Activated naive CD8-positive, alpha-beta T cell treated with anti-CD3 and anti-CD28 coated beads, Interleukin-2, amount 50 U/mL, for 16 hours (primary cell): ENCODE measurements around the gene TEX53.

ENCODE experiments used
- DNase-seq: peaks from one replicate; pipeline ENCODE4 v3.0.0-alpha.2; 2020; ENCODE audit warnings: low read depth, low spot score

Gene TEX53

DNA sequence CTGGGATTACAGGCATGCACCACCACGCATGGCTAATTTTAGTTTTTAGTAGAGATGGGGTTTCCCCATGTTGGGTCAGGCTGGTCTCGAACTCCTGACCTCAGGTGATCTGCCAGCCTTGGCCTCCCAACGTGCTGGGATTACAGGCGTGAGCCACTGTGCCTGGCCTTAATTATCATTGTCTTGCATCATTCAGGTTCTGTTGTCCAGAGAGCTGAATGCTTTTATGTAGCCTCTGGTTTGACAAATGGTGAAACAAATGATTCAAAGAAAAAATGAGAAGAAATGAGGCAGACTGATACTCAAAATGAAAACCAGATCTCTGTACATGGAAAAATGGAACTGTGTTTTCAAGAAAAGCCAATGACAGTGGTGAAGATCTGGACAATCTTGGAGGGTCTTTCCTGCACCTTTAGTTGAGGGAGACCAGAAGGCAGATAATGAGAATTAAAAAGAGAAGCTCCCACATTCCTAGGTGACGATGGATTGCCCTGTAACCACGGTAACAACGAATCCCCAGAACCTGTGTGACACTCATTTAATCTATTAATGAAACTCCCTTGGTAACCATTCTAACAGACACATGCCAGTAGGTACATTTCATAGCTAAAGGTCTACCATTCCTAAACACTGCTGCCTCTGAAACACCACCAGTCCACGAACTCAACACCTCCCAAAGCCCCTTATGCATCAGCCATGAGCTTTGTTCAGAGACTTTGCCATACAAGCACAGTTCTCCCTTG, 22.8 kb upstream of the TEX53 start:
- DNase-seq: no peak

DNA sequence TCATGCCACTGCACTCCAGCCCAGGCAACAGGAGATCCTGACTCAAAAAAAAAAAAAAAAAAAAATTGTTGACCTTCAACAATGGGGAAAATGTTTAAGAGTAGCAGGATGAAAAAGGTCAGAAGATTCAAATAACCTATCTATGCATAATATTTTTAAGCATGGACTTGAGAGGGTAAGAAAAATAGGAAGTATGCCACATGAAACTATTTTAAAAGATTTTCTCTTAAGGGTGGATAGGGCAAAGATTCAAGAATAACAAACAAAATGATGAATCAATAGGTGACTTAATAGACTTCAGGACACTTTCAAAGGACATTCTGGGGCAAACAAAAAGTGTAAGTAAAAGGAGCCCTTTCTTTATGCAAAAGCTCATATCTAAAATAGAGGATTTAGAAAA, 21.2 kb upstream of the TEX53 start:
- DNase-seq: no peak

DNA sequence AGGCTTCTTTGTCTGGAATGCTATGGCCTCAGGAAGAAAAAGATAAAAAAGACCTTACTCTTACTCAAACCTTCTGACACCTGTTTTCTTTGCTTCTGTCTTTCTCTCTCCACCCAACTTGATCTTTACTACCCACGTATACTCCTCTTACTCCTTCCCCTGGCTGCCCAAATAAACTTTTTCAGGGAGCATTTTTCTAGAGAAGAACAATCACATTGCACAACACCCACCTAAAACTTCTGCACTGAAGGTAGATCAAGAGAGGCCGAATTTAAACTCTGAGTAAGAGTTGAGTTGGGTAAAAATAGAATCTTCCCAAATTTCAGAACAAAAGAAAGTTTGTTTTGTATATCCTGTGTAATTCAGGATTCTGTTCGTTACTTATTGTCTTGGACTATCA, 20.5 kb upstream of the TEX53 start:
- DNase-seq: no peak

DNA sequence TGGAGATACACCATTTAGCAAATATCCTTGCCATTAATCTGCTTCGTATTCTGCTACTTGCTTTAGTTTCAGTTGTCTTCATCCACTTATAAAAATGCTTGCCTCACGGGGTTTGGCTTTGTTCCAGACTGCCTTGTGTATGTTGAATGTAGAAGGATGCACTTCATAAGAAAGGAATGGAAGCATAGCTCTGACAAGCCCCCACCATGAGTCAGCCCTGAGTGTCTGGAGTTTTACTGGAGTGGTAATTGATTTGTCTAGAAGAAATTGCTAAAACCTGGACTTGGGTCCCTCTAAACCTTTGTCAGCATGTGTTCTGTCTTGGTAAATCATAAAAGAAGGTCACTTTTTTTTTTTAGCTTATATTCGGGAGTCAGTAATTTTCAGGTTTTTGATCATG, 19.8 kb upstream of the TEX53 start:
- DNase-seq: no peak

DNA sequence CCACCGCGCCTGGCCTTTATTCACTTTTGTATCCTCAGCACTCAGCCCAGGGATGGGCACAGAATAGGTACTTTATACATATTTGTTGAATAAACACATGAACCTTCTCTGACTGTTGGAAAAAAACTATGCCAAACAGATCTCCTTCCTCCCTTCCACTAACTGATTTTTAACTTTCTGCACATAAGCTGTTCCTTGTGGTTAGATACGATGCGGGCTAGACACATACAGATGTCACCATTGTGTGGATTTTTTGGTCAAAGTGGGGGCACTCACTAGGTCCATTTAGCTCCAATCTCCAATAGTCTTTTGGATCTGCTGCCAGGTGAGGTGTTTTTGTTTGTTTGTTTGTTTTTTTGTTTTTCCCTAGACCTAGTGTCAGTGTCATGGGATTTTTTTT, 19.3 kb upstream of the TEX53 start:
- DNase-seq: no peak

DNA sequence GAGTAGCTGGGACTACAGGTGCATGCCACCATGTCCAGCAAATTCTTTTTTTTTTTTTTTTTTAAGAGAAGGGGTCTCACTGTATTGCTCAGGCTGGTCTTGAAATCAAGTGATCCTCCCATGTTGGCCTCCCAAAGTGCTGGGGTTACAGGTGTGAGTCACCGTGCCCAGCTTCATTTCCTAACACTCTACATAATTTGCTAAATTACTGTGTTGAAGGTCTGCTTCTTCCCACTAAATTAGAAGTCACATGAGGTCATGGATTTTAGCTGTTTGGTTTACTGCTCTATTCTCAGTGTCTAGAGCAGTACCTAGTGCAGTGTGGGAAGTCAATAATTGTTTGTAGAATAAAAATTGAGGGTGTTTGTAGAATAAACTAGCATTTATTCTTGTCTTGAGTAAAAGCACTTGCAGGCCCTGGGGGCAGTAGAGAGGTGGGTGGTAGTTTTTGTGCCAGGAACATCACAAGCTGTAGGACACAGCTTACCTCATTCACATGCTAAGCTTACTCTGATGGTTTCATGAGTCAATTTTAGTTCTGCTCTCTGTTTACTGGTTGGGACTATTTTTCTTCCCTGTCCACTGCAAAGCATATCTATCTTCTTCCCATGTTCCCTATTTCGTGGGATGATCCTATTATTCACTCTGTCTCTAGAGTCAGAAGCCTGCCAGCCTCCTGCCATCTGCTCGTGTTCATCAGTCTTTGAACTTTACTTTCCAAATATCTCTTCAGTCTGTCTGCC, 17.4 kb upstream of the TEX53 start:
- DNase-seq: no peak

DNA sequence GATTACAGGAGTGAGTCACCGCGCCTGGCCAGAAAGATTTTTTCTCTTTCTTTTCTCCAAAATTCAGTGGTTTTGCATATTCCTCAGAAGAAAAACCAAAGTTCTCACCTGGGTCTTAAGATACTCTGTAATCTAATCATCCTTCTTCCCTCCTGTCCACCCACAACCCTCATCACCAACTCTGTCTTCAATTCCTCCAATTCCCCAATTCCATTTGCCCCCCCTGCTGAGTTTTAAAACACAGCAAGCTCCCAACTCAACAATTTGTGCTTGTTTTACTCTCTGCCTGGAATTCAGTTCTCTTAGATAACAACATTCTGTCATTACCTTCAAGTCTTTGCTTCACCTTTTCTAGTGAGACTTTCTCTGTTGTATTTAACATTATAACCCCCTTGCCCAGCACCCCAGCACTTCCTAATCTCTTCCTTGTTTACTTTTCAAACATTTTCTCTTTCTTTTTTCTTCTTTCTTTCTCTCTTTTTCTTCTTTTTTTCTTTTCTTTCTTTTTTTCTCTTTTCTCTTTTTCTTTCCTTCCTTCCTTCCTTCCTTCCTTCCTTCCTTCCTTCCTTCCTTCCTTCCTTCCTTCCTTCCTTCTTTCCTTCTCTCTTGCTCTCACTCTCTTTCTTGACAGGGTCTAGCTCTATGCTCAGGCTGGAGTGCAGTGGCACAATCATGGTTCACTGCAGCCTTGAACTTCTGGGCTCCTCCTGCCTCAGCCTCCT, 16.6 kb upstream of the TEX53 start:
- no peak for DNase-seq

DNA sequence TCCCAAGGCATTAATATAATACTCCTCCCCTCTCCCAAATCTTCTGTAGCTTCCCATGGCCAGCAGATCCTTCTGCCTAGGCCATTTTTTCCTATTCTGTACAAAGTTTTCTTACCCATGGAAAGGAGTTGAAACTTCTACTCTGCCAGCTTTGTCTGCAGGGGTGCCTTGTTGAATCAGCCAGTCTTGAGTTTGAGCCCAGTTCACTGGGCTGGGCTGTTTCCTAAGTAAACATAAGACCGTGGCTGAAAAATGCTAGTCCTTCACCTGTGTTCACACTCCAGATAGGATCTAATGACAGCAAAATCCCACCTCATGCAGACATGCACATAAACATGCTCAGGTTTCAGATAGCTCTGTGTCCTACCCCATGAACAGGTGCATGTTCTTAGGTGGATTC, 14.0 kb upstream of the TEX53 start:
- no peak for DNase-seq

DNA sequence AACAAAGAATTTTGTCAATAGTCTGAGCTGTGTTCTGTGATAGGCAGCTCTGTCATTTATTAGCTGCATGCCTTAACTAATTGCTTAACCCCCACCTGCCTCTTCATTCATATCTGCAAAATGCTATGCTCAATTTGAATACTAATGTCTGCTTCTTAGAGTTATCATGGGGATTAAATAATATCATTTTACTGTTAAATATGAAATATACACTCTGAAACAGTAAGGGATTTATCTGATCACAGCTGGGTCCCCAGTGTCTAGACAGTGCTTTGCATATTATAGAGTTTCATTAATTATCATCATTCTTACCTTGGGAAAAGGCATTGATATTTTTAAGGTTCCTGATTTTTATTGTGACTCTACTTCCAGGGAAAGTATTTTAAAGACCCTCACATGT, 12.4 kb upstream of the TEX53 start:
- no peak for DNase-seq

DNA sequence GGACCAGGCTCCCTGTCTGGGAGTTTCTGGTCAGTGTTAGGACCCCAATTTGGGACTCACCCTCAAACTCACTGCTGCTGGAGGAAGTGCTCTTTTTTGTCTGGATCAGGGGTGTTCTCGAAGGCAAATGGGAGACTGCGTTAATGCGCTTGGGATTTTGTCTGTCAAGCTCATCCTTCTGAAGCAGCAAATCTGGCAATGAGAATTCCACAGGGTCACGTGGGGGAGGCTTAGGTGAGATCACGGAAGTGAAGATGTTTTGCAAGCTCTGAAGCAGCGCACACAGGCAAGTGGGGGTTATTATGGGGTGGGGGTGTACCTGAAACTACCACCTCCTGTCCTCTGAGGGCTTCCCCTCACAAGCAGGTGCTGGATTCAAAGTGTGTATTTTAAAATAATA, 10.5 kb upstream of the TEX53 start:
- no peak for DNase-seq

DNA sequence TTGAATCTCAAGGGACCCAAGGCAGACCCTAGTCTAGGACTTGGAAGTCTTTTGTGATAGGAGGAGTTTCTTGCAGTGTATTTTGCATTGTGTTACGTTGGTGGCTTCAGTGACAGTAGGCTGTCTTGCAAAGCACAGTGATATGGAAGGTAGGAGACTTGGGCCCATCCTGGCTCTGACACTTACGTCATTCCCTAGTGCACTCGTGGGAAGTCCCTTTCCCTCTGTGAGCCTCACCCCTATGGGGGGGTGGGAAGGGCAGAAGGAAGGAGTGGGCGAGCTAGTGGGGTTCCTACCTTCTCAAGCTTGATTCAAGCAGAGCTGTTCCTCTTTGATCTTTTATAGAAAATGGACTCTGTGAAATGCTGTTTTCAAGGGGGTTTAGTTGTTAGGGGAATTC, 9.2 kb upstream of the TEX53 start:
- no peak for DNase-seq

DNA sequence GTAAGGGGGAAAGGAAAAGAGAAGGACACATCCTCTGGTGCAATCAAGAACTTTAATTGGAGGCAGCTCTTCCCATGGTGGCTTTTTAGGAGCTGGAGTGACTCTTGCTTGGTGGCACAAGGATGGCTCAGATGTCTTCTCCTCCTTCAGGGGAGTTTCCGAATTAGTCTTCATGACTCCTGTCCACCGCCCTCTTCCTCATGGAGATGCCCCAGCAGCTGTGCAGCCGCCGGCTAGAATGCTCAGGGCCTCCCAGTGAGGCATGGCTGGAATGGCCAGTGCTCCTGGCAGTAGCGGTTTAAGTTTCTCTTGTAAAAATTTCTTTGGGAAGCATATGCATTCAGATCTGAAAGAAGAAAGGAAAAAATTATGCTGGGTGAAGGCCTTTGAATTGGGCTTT, 8.8 kb upstream of the TEX53 start:
- DNase-seq: no peak

DNA sequence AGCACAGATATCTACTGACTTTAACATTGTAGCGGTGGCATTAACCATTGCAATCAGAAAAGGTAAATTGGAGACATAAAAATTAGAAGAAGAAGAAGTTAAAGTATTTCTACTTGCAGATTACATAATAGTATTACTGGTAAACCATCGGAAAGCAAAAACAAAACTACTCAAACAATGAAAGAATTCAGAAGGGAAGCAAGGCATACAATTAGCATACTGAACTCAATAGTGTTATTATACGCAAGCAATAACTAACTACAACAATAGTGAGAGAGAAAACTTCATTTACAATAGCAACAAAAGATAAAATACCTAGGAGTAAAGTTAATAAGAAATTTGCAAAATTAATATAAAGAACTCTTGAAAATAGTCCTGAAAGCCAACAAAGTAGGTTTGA, 6.6 kb upstream of the TEX53 start:
- DNase-seq: no peak

DNA sequence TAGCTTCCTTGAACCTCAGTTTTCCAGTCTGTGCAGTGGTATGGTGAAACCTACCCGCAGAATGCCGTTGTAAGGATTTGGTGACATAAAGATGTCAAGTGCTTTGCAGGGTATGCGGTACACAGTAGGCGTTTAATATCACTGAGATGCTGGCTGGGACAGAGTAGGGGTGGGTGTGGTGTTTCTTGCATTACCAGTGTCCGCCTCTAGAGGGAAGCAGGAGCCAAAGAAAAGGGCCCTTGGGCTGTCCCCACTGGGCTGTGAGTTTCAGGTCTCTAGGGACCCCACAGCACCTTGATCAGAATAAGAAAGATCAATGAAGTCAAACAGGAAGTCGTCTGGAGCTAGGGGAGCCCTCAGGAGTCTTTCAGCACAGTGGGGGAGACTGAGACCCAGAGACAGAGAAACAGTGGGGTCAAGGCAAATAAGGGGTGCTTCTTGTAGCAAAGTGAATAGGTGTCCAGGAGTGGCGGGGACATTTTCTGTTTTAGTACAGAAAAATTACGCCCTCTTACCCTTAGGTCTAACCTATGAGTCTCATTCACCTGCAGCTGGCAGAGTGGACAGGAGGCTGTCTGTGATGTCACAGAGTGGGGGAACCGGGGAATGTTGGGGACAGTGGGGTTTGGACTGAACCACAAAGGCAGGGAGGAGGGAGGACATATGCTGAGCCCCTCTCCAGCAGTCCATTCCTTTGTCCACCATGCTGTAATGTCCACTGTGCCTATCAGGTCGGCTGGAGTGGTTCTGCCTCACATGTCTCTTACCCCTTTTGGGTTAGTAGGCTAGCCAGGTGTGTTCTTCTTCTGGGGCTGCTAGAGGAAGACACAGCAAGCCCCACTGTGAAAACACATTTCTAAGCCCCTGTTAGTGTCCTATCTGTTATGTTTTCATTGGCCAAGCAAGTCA, 4.7 kb upstream of the TEX53 start:
- peak; percentile 37 for DNase-seq

DNA sequence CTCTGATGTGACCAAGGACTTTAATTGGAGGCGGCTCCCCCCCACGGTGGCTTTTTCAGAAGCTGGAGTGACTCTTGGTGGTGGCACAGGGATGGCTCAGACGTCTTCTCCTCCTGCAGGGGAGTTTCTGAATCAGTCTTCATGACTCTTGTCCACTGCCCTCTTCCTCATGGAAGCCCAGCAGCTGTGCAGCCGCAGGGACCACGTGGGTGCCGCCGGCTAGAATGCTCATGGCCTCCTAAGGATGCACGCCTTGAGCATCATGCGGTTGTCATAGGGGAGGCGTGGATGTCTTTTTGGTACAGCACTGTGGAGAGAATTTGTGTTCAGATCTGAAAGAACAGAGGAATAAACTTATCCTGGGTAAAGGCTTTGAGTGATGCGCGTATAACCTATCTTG, 1.3 kb downstream of the TEX53 start:
- no peak for DNase-seq

DNA sequence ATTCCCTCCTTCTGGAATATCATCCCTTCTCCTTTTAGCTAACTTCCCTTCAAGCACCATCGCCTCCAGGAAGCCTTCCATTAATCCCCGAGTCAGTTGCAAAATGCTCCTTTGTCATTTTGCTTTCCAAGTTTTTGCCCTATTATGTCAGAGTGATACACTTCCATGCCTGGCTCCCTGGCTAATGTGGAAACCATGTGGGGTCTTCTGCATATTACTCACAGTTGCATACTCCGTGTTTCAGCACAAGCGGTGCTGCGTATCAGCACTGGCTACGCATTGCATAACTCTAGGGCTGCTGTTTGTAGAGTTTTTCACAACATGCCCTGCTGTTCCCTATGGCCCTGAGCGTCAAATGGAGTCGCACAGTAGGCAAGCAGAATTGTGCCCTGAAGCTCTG, 1.9 kb downstream of the TEX53 start:
- no peak for DNase-seq

DNA sequence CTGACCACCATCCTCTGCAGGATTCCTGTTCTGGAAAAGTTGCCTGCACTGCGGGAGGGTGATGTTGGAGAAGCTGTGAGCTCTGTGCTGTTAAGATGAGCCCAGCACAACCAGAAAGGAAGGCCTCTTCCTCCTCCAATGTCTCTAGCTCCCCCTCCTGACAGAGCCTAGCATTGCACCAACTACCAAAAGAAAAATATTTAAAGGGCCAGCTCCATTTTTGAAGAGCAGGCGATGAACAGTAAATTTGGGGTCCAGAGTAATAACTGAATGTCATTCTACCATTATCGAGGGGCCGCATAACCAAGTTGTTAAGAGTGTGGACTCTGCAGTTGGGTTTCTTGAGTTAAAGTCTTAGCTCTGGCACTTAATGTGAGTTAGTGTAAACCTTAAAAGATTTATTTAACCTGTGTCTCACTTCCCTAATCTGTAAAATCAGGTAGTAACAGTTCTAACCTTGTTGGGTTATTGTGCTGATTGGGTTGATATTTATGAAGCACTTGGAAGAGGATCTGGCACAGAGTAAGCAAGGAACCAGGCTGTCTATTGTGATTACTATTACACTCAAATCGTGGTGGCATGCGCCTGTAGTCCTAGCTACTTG, 3.9 kb downstream of the TEX53 start:
- peak; percentile 58 for DNase-seq

DNA sequence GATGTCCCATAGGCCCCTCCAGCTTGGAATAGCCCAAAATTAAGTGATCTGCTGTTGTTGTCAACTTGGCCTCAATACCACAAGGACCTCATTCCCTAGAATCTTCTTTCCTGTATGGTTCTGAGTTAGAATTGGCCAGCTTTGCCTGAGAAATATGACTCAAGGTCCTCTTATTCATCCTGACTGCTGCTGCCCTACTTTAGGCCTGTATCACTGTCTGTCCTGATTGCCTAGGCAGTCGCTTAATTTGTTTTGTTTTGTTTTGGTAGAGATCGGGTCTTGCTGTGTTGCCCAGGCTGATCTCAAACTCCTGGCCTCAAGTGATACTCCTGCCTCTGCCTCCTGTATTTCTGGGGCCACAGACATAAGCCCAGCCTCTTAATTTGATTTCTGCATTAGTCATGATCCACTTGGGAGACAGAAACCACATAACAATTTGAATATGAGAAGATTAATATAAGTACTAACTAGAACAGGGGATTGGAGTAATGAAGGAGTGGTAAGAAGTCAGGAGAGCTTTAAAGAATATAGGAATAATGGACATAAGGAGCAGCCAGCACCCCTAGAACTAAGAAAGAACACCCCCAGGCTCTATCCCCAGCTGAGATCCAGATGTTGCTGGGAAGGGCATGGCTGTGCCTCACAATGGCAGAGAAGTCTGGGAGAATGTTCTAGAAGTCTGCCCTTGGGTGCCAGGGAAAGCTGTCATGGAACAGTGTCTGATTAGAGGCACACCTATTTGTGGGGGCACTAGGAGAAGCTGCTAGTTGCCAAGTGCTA, 4.6 kb downstream of the TEX53 start:
- no peak for DNase-seq

DNA sequence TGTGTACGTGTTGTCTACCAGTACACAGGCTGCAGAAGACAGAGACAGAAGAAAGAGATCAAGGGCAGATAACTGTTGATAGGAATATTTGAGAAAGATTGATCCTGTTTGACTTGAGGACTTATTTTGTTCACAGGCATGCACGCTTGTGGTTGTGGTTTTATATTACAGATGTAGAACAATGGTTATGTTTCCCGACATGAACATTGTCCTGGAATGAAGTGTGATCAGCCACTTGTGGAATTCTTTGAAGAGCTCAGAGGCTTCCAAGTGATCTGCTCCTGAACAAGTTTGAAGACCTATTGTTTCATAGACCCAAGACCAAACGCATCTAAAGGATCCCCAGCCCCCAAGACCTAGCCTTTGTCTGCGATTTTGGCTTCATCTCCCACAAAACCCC, 13.7 kb downstream of the TEX53 start:
- DNase-seq: no peak

DNA sequence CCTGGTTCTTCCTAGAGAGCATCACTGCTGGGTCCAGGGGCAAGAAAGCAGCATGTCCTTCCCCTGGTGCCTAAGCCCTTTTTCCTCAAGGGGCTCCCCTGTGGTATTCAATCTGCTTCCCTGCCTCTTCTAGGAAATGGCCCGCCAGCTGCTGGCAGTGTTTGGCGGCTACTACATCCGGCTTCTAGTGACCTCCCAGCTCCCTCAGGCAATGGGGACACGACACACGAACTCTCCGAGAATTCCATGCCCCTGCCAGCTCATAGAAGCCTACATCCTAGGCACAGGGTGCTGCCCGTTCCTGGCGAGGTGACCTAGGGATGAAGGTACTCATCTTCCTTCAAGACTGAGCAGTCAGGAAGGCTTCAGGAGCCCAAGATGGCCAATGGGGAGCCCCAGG, 14.6 kb downstream of the TEX53 start:
- DNase-seq: no peak

DNA sequence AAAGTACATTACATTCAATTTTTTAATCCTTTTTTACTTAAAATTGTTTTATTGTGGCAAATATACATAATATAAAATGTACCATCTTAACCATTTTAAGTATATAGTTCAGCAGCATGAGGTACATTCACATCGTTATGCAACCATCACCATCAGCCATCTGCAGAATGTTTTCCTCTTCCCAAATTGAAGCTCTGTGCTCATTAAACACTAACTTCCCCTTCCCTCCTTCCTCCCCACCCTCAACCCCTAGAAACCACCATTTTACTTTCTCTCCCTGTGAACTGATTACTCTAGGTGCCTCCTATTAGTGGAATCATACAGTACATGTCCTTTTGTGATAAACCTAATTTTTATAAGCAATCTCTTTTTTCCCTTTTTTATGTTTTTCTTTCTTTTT, 15.6 kb downstream of the TEX53 start:
- no peak for DNase-seq
